Activated CD8-positive, alpha-beta memory T cell treated with anti-CD3 and anti-CD28 coated beads, Interleukin-2, amount 50 U/mL, for 4 hours (primary cell): ENCODE results near the gene COQ8A.

Experiments
- DNase-seq: peaks from one replicate; pipeline ENCODE4 v3.0.0-alpha.2; 2020

COQ8A gene

DNA sequence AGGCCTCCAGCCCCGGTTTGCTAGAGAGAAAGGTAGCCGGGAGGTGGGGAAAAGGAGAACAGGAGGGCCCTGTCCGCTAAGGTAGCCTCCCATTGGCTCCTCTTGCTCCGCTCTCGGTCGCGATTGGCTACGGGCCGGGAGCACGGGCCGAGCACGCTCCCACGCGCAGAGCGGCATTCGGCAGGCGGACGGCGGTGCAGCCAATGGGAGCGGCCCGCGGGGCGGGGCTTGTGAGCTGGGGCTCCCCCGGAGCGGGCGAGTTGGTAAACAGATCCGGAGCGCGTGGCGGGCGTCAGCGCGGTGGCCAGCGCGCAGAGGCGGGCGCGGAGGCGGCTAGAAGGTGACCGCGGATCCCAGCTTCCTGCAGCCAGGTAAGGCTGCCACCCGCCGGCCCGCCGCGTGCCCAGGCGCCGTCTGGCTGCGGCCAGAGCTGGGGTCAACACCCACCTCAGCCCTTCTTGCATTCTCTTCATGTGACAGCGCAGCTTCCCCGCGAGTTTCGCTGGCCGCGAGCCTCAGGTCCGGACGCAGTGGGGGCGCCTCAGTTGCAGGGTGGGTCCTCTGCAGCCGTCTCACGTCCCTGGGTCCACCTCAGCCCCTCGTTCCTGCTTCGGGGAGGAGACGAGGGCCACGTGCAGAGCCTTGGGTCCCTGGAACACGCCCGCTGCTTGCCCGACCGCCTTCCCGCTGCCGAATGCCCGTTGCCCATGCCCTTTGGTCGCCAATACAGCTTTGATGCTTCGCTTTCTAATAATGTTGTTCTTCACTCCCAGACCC is at the start of gene COQ8A:
COQ8A (plus strand) TSS at position 266 of the 777 bp plus-strand sequence. CDS start 21,092 bp downstream, outside the sequence.
- DNase-seq = peak; percentile 99

DNA sequence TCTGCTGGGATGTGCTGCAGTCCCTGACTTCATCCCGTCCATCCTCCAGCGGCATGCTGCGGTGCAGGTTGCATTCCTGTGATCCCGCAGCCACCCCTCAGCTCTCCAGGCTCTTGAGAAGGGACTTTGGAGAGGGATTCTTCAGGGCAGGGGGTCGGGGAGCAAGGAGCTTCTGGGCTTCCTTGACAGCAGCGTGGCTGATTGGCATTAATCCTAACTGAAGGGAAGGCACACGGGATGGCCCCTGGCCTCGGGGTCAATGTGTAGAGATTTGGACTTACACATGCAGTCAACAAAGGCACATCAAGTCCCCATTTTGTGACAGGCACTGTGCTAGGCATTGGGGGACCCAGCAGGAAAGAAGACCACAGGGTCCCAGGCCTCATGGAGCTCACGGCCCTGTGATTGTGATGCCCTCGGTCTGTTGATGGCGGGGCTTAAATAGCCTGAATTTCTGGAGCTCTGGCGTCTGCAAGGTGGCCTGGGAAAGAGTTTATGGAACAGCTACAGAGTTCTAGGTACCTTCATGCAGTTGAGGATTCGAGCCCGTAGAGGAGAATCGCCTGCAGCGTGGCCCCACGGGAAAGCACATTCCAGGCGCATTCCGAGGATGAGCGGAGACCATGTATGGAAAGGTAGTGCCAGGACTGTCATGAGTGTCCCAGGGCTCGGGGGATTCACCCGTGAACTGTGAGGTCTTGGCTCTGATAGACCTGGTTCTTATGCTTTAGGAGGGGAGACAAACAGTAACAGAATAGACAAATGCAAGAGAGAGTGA is 49.6 kb upstream of the COQ8A start:
- DNase-seq = no peak

DNA sequence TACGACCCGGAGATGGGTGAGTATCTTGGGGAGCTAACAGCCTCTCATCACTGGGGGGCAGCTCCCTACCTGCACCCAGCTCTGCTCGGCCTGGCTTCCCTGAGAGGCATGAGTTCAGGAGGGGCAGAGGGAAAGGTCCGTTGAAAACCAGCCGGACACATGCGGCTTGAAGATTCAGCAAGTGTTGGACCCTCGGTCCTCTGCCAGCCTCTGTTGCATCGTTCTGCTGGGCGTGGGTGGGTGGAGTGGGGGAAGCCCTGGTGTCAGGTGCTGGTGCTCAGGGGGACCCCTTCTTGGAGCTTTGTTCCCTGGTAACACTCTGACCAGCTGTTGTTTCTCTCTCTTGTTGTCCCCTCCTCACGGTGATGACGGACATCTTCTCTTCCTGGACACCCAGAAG is 48.7 kb upstream of the COQ8A start:
- no peak for DNase-seq

DNA sequence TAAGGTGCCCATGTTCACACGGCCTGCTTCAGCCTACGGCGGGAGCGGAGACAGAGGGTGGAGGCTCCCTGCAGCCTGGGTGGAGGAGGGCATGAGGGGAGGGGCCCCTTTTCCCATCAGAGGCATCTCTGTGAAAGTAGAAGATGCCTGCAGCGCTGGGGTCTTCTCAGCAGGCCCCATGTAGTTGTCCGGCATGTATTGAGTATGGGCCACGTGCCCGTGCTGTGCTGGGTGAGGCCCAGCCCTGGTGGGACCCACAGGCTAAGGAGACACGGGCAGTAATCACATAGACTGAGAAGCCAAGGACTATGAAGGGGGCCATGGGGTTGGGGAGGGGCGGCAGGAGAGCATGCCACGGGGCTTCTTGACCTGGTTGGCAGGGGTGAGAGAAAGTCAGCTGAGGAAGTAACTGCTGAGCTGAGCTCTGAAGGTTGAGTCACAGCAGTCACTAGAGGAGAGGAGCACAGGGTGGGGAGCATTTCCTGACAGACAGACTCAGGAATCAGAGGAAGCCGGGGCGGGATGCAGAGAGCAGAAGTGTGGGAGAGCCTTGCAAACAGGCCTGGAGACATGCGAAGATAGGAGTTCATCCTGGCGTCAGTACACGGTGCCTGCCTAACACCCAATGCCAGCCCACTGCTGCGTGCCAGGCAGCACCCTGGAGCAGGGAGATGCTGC is 48.1 kb upstream of the COQ8A start:
- DNase-seq = no peak

DNA sequence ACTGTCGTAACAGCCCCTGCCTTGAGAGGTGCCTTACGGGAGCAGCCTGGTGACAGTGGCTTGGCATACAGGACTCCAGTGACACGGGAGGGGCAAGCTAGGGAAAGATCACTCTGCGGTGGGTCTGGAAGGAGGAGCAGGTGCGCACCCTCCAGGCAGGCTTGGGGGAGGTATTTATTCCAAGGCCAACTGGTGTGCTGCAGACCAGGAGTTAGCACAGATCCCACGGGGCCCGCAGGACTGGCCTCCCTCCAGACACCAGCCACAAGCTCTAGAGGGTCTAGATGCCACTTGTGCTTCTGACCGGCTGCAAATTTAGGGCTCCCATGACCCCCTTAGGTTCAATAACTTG is 47.6 kb upstream of the COQ8A start:
- DNase-seq = no peak

DNA sequence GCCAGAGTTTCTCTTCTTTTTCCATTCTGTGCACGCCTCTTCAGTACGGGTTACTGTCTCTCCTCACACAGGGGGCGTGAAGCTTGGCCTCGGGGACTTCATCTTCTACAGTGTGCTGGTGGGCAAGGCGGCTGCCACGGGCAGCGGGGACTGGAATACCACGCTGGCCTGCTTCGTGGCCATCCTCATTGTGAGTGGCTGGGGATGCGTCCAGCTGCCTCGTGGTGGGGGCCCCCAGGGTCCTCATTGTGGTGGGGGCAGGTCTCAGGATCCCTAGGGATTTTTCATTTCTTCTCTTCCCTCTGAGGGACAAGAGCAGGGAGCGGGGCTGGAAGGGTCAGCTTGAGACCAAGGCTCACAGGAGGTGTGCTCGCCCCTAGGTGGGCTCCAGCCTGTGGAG is 46.2 kb upstream of the COQ8A start:
- no peak for DNase-seq

DNA sequence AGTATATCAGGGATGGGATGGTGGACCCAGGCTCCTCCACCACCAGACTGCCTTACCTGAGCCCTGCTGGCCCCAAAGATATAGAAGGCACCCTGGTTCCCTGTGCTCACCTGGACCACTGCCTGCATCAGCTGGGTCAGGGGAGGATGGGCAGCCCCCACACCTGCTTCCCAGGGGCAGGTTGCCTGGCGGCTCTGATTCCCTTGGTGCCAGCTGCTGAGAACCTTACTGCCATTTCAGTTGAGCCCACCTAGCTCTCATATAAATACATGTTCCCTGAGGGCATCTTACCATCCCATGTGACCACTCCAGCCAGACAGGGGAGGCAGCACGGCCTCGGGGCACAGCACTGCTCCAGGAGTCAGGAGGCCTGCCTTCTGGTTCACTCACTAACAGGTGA is 45.3 kb upstream of the COQ8A start:
- DNase-seq = no peak

DNA sequence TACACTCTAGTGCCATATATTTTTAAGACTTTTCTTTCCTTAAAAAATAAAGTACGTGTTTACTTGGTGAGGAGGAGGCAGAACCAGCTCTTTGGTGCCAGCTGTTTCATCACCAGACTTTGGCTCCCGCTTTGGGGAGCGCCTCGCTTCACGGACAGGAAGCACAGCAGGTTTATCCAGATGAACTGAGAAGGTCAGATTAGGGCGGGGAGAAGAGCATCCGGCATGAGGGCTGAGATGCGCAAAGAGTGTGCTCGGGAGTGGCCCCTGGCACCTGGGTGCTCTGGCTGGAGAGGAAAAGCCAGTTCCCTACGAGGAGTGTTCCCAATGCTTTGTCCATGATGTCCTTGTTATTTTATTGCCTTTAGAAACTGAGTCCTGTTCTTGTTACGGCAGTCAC is 44.5 kb upstream of the COQ8A start:
- no peak for DNase-seq

DNA sequence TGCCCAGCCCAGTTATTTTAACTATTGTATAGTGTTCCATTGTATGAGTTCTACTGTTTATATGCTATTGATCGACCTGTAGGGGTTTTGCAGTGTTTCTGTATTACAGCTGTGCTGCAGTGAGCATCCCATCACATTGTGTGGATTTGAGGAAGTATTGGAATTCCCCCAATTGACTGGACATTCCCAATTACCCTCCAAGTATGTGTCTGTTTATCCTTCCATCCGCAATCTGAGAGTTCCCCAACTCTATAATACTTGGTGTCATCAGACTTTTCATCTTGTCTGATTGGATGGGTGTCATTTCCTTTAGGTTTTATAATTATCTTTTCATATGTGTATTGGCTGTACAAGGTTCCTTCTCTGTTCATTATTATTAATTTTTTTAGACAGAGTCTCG is 41.8 kb upstream of the COQ8A start:
- DNase-seq = no peak

DNA sequence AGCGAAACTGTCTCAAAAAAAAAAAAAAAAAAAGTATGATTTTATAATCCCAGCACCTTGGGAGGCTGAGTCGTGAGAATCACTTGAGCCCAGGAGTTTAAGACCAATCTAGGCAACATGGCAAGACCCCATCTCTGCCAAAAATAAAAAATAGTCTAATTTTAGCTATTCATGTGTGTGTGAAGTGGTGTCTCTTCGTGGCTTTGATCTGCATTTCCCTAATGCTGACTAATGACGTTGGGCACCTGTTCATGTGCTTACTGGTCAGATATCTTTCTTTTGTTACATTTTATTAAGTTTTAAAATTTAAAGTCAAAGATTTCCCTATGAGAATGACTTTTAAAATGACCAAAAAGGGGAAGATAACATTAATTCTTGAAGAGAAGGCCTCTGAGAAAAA is 38.7 kb upstream of the COQ8A start:
- DNase-seq = no peak

DNA sequence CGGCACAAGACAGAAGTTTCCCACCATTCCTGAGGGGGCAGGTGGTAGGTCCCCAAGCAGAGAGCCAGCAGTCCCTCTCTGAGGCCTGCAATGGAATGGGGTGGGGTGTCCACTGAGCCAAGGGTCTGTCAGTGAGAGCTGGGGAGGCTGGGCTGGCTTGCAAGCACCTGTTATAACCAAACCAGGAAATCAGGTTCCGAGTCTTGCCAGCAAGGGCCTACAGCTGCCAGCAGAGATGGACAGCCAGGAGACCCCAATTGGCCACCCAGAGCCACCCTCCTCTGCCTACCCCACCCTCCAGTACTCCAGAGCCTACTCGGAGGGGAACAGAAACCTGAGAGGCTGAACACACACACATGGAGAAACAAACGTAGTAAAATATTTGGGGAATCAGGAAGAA is 37.5 kb upstream of the COQ8A start:
- DNase-seq = no peak

DNA sequence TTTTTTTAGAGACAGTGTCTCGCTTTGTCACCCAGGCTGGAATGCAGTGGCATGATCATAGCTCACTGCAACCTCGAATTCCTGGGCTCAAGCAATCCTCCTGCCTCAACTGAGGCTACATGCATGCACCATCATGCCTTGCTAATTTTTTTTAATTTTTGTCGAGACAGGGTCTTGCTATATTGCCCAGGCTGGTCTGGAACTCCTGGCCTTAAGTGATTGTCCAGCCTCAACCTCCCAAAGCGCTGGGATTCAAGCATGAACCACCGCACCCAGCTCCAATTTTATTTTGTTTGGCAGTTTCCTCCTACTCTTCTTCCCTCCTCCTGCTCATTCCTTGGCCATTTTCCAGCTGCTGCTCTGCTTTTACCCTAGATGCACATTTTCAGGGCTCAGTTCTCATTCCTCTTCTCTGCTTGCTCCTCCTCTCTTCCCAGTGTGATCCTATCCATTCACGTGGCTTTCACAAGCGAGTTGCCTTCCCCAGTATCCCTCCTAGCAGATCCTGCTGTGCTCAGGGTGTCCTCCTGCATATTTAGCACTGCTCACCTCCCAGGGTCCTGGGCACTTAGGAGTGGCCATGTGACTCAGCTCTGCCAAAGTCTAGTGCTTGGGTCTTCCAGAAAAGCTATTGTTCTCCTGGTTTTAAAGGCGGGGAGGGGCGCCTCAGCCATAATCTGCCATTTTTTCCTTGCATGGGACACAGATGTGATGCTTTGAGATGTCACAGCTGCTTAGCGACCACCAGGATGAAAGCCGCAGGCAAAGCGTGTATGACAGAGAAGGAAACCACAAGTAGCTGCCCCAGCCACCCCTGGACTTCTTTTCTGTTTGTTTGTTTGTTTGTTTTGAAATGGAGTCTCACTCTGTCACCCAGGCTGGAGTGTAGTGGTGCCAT is 36.0 kb upstream of the COQ8A start:
- DNase-seq = no peak

DNA sequence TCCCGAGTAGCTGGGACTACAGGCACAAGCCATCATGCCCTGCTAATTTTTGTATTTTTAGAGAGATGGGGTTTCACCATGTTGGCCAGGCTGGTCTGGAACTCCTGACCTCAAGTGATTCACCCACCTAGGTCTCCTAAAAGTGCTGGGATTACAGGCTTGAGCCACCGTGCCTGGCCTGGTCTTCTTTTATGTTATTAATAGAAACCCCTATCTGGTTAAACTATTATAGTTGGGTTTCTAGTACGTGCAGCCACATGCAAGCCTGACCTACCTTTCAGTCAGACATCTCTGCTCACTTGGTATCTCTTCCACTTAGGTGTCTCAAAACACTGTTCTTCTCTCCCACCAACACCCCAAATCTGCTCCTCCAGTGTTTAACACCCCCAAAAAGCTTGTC is 35.3 kb upstream of the COQ8A start:
- no peak for DNase-seq

DNA sequence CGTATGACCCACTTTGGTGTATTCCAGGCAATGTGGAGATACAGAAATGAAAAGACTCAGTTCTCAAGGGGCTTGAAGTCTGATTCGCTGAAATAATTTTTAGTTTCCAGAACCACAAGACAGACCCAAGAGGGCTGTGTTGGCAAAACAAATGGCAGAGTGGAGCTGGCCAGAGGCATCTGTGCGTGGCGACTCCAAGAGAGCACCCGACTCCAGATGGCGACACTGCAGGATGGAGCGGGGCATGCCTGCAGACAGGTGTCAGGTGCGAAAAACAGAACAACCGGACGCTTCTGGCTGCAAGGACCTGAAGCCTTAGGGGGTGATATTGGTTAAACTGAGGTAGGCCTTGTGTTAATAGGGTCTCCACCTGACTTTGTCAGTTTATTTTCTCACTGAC is 31.7 kb upstream of the COQ8A start:
- DNase-seq = no peak

DNA sequence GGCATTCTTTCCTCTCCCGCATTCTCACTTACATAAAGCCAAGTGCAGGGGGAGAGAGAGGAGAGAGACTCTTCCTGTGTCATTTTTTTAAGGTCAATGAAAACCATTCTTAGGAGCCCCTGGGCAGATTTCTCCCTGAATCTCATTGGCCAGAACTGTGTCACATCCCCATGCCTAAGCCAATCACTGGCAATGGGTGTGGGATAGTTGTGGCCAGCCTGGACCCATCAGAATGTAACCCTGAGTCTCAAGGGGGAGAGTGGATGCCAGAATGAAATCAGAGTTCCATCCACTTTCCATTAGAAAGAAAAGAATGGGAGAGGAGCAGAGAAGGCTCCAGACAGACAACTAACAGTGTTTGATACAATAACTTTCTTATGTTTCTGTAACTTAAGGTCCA is 31.2 kb upstream of the COQ8A start:
- no peak for DNase-seq

DNA sequence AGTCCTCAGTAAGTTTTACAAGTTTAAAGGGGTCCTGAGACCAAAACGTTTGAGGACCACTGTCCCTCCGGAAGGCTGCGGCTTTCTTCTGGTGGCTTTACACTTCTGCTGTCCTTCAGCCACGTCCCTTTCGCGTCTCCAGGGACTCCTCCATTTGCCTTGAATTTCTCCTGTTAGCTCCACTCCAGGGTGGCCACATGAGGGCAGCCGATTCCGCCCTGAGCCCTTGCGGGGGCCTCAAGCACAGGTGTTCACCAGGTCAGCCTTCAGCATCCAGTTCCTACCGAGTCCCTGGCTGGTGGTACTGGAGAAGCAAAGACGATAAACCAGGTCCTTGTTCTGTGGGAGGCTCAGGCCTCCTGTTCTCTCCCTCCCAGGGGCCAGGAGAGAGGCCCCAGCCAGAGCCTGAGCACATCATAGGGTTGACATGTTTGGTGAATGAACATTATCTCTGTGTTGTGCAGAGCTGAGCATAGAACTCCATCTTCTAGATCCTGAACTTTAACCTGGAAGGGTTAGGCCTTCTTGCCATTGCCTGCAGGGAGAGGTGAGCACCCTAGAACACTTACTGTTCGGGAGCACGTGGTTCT is 27.4 kb upstream of the COQ8A start:
- DNase-seq = peak; percentile 47

DNA sequence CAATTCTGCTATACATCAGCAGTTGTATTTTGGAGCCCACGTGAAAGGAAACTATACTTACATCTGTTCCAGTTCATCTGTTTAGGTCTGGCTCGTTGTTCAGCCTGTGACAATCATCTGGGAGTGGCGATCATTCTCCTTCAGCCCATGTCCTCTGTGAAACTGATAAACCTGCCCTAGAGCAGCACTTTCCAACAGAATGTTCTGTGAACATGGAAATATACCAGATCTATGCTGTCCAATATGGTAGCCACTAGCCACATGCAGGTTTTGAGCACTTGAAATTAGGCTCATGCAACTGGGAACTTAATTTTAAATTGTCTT is 24.5 kb upstream of the COQ8A start:
- DNase-seq = no peak

DNA sequence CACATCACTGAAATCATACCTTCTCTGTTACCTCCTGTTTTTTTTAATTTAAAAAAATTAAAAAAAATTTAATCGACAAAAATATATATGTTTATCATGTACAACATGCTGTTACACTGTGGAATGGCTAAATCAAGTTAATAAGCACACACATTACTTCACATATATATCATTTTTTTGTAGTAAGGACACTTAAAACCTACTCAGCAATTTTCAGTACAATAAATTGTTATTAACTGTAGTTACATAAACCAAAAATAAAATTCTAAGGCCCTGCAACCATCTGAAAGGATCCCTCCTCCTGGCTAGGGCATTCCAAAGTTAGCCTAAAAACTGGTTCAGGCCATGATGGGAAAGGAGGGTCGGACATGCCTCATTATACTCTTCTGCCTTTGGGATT is 23.6 kb upstream of the COQ8A start:
- DNase-seq = no peak

DNA sequence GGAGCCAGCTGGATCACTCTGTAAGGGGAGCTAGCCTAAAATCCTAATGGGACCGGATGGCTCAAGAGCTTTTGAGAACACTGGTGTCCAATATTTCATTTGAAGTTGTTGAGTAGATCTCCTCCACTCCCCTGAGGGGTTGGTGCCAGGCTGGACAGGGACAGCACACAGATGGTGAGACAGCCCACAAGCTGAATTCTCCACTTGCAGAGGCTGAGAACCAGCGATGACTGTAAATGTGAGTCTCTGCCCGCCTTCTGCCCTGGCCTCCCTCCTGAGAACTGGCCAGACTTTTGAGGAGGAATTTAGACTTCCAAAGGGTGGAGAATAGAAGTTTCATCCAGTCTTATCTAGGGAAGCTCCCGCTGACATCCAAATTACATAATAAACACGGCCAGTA is 20.5 kb upstream of the COQ8A start:
- DNase-seq = no peak

DNA sequence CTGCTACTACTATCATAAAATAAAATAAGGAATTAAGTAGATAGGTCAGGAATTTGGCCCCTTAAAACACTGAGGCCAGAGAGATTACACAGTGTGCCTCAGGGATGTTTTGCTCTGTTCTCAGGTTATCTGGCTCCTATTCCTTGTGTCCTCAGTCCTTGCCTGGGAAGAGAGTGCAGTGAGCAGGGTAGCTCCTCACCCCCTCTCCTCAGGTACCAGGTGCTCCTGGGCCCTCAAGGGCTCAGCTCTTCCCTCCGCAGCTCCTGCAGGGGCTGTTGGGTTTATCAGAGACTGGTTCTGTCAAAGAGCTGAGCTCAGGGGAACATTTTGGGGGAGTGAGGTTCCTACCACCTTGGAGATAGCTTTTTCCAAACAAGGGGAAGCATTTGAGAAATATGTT is 20.1 kb upstream of the COQ8A start:
- no peak for DNase-seq

DNA sequence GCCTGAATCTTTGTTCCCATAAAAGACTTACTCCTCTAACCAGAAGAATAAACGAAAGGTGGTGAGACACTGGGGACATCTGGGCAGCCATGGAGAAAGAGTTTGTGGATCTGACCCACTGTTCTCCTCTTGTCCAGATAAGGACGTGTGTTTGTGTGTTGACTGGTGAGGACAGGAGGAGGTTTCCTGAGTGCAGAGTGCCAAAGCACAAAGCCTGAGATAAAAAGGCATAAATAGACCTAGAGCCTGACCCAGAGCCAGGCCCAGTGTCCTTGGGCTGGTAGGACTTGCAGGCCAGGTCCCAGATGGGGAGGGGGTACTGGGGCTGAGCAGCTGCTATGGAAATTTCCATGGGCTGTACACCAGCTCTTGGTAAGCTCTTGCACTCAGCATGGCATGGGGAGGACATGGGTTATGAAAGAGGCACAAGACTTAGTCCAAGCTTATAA is 19.6 kb upstream of the COQ8A start:
- no peak for DNase-seq

DNA sequence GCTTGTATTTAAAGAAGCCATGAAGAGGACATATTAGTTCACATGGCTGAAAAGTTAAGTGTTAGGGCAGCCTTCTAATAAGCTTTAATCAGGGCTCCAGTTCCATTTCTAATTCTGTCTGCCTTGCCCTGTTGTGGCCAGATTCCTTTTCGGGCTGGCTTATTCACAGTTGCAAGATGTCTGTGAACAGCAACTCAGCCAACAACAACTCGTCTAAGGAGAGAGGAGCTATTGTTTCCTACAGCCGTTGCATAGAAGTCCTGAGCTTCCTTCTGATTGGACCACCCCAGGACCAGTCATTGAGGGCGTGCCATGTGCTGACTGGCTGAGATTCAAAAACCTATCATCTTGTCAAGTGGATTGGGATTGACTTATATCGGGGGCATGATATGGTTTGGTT is 18.6 kb upstream of the COQ8A start:
- no peak for DNase-seq
